CD14-positive monocyte (primary cell): ENCODE results near the gene AMN1. TPM values are rescaled to one million over a fixed set of nuclear protein-coding genes. Genes with fewer than 3 reads are reported as not detected.

ENCODE experiments used
- DNase-seq, 3 donors: peaks; one replicate each; pipeline ENCODE4 v3.0.0-alpha.2; 2011 to 2022
- H2AFZ ChIP-seq: 2 replicates; pipeline ENCODE4 v1.6.0; 2012; ENCODE audit warnings: mild to moderate bottlenecking, low read depth, low read length, inconsistent platforms; ENCODE audit not compliant: insufficient read depth, poor library complexity, severe bottlenecking
- H3K27ac ChIP-seq, 2 donors: 1 replicate in 1 of 2; 2 replicates in 1 of 2; pipeline ENCODE4 v1.5.1; 2012 to 2013; ENCODE audit warnings: low read length in 2 of 2, control low read depth in 1 of 2, inconsistent platforms in 1 of 2, low read depth in 1 of 2, mild to moderate bottlenecking in 1 of 2
- H3K27me3 ChIP-seq, 2 donors: one replicate each; pipeline versions ENCODE4 v1.6.0 to v1.6.1; 2011 to 2013; ENCODE audit warnings: low read length in 2 of 2; ENCODE audit not compliant: control insufficient read depth in 2 of 2, insufficient read depth in 2 of 2
- H3K36me3 ChIP-seq, 2 donors: replicated peaks in 1 of 2; 1 replicate in 1 of 2; 2 replicates in 1 of 2; pipeline versions ENCODE4 v1.5.1 to v1.6.1; 2012 to 2013; ENCODE audit warnings: low read length in 2 of 2, control low read depth in 1 of 2, inconsistent platforms in 1 of 2, mild to moderate bottlenecking in 1 of 2; ENCODE audit not compliant: insufficient read depth in 2 of 2, control insufficient read depth in 1 of 2
- H3K4me1 ChIP-seq, 2 donors: 1 replicate in 1 of 2; 2 replicates in 1 of 2; pipeline versions ENCODE4 v1.5.1 to v1.6.1; 2012 to 2013; ENCODE audit warnings: low read length in 2 of 2, control low read depth in 1 of 2, inconsistent platforms in 1 of 2, mild to moderate bottlenecking in 1 of 2, moderate library complexity in 1 of 2; ENCODE audit not compliant: insufficient read depth in 2 of 2, control insufficient read depth in 1 of 2
- H3K4me2 ChIP-seq: replicated peaks from 2 replicates; pipeline ENCODE3; 2012; ENCODE audit warnings: low read length, moderate library complexity, mild to moderate bottlenecking; ENCODE audit not compliant: poor library complexity, severe bottlenecking; ENCODE audit errors: extremely low read depth
- H3K4me3 ChIP-seq, 3 experiments: fragments of 200-600 bp in 1 of 3; sonication (generic) in 1 of 3; replicated peaks in 1 of 3; 1 replicate in 2 of 3; 2 replicates in 1 of 3; pipeline ENCODE4 v1.5.1; 2011 to 2013; ENCODE audit warnings: low read length in 3 of 3, mild to moderate bottlenecking in 3 of 3, control low read depth in 2 of 3, low read depth in 2 of 3, inconsistent platforms in 1 of 3, moderate library complexity in 1 of 3
- H3K79me2 ChIP-seq: 2 replicates; pipeline ENCODE4 v1.6.0; 2012; ENCODE audit warnings: mild to moderate bottlenecking, control low read depth, inconsistent platforms, low read length, moderate library complexity; ENCODE audit not compliant: insufficient read depth
- H3K9ac ChIP-seq: 2 replicates; pipeline ENCODE4 v1.6.0; 2017; ENCODE audit warnings: low read length, mild to moderate bottlenecking; ENCODE audit not compliant: insufficient read depth, poor library complexity, severe bottlenecking
- H3K9me3 ChIP-seq, 2 donors: replicated peaks in 1 of 2; 1 replicate in 1 of 2; 2 replicates in 1 of 2; pipeline versions ENCODE4 v1.5.1 to v1.6.1; 2012 to 2013; ENCODE audit warnings: low read length in 2 of 2, control low read depth in 1 of 2; ENCODE audit not compliant: control insufficient read depth in 1 of 2, insufficient read depth in 1 of 2
- H4K20me1 ChIP-seq: 2 replicates; pipeline ENCODE4 v1.6.0; 2012; ENCODE audit warnings: mild to moderate bottlenecking, low read length, control low read depth, moderate library complexity; ENCODE audit not compliant: insufficient read depth
- H3K27ac Mint-ChIP-seq, 7 donors: one replicate each; pipeline ENCODE4 v1.8.0; 2020; ENCODE audit warnings: mild to moderate bottlenecking in 7 of 7, mixed read lengths in 7 of 7, moderate library complexity in 6 of 7, inconsistent platforms in 2 of 7
- H3K27me3 Mint-ChIP-seq, 3 donors: one replicate each; pipeline ENCODE4 v1.8.0; 2021 to 2022; ENCODE audit warnings: low read depth in 3 of 3, mild to moderate bottlenecking in 3 of 3, mixed read lengths in 3 of 3, moderate library complexity in 3 of 3, inconsistent platforms in 1 of 3
- H3K36me3 Mint-ChIP-seq, 2 donors: one replicate each; pipeline ENCODE4 v1.8.0; 2020; ENCODE audit warnings: mixed read lengths in 2 of 2, inconsistent platforms in 1 of 2, mild to moderate bottlenecking in 1 of 2
- H3K4me1 Mint-ChIP-seq: one replicate; pipeline ENCODE4 v1.8.0; 2020; ENCODE audit warnings: mild to moderate bottlenecking, mixed read lengths
- H3K4me3 Mint-ChIP-seq, 2 donors: one replicate each; pipeline ENCODE4 v1.8.0; 2020; ENCODE audit warnings: mild to moderate bottlenecking in 2 of 2, mixed read lengths in 2 of 2, moderate library complexity in 1 of 2
- H3K9me3 Mint-ChIP-seq, 7 donors: one replicate each; pipeline ENCODE4 v1.8.0; 2020 to 2022; ENCODE audit warnings: mixed read lengths in 7 of 7, mild to moderate bottlenecking in 6 of 7, moderate library complexity in 6 of 7, inconsistent platforms in 2 of 7
- WGBS: methylation state at CpG from one replicate; pipeline ENCODE4 v1.1.5; 2013; ENCODE audit warnings: missing lambda C conversion rate; ENCODE audit not compliant: insufficient coverage; 5-methylcytosine and 5-hydroxymethylcytosine counted together
- intact Hi-C, 2 donors: fragments of 100-400 bp; cut with micrococcal nuclease; formaldehyde crosslinking; loops; one replicate each; pipeline versions ENCODE4 v1.15.0 to v1.15.1; 2023
- polyA plus RNA-seq, 3 donors: library from polyadenylated mRNA; depleted of rRNA in 1 of 3; unstranded in 2 of 3; stranded (reverse) in 1 of 3; fragments of 300-500 nt in 2 of 3; fragments of >200 nt in 1 of 3; fragmentation: Illumina TruSeq in 2 of 3; gene quantifications; 1 replicate in 2 of 3; 2 replicates in 1 of 3; pipeline ENCODE4 v1.2.3, GENCODE V29; 2012 to 2021
- small RNA-seq: library from RNA; depleted of rRNA; stranded (forward); fragments of <200 nt; gene quantifications from one replicate; pipeline ENCODE3, GENCODE V24; 2012; ENCODE audit warnings: low read depth; ENCODE audit not compliant: insufficient read length
- TF ChIP-seq, protein P1 (sequence below): fragments of 200-600 bp; IDR thresholded peaks from one replicate; pipeline ENCODE4 v1.8.0; 2022; ENCODE audit warnings: antibody characterized with exemption, mild to moderate bottlenecking

Gene AMN1
- polyA plus RNA-seq, 3 donors, result 6.0 to 7.8 (median 7.4) TPM

- no peaks in the 10 kb centered on the region for H3K36me3 Mint-ChIP-seq
- H3K9ac ChIP-seq, result no peak overlapping the region
- intact Hi-C loops, result no loop called here
- peaks cover 0 to 1% (median 0%) of the 10 kb centered on the region in 7 donors for H3K9me3 Mint-ChIP-seq
- H3K27ac ChIP-seq, result no peak overlapping the region
- no peaks in the 10 kb centered on the region for H3K79me2 ChIP-seq
- peaks cover 0 to 3% of the 10 kb centered on the region in 2 donors for H3K9me3 ChIP-seq
- H3K4me2 ChIP-seq, result no peak overlapping the region
- H3K4me3 Mint-ChIP-seq, result no peak overlapping the region
- no peaks in the 10 kb centered on the region for H3K27me3 ChIP-seq
- peaks cover 2% of the 10 kb centered on the region for H3K4me1 Mint-ChIP-seq
- no peaks in the 10 kb centered on the region for H4K20me1 ChIP-seq
- no peak for DNase-seq
- TF ChIP-seq, protein P1, sequence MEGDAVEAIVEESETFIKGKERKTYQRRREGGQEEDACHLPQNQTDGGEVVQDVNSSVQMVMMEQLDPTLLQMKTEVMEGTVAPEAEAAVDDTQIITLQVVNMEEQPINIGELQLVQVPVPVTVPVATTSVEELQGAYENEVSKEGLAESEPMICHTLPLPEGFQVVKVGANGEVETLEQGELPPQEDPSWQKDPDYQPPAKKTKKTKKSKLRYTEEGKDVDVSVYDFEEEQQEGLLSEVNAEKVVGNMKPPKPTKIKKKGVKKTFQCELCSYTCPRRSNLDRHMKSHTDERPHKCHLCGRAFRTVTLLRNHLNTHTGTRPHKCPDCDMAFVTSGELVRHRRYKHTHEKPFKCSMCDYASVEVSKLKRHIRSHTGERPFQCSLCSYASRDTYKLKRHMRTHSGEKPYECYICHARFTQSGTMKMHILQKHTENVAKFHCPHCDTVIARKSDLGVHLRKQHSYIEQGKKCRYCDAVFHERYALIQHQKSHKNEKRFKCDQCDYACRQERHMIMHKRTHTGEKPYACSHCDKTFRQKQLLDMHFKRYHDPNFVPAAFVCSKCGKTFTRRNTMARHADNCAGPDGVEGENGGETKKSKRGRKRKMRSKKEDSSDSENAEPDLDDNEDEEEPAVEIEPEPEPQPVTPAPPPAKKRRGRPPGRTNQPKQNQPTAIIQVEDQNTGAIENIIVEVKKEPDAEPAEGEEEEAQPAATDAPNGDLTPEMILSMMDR, result no peak
- H3K27me3 Mint-ChIP-seq, result peaks cover 0 to 2% (median 0%) of the 10 kb centered on the region in 3 donors
- H3K36me3 ChIP-seq, result no peaks in the 10 kb centered on the region
- no peak overlapping the region for H2AFZ ChIP-seq
- WGBS, result 100% methylated on average over 1 of the region's 4 CpGs
- no peak overlapping the region for H3K4me3 ChIP-seq
- no peaks in the 10 kb centered on the region for H3K4me1 ChIP-seq
- peak overlapping the region in 1 of 7 donors; percentile 42 for H3K27ac Mint-ChIP-seq
These were observed 106.8 kb downstream of the AMN1 start for GRCh38 chr12:31622038-31622437.

Small RNAs within 50 kb of the gene (small RNA-seq; reads per million reads assigned to genes)
- not detected for gene AC023157.2

Other genes starting within 250 kb of the AMN1 start
- gene DENND5B, start 137.9 kb downstream of the AMN1 start, polyA plus RNA-seq, result under 1 TPM; 0.23 to 0.36 (median 0.36) TPM
- 1 to 10 TPM in 2 of 3 donors, under 1 TPM in 1; 0.67 to 2.2 (median 1.5) TPM for gene ETFBKMT, start 69.3 kb downstream of the AMN1 start, polyA plus RNA-seq
- gene RESF1, start 230.4 kb upstream of the AMN1 start, polyA plus RNA-seq, result 10 to 100 TPM; 26.8 to 82.9 (median 32.7) TPM